Karpas-422 (cell line): ENCODE measurements around the gene ADD3. TPM values are rescaled to one million over a fixed set of nuclear protein-coding genes. Genes with fewer than 3 reads are reported as not detected.
A peak's percentile ranks its signal among the peaks of the same experiment; 100 is the strongest.

ENCODE experiments used
- DNase-seq: peaks from one replicate; pipeline ENCODE4 v3.0.0-alpha.2; 2015
- H2AFZ ChIP-seq: fragments of 200-600 bp; sonication (generic); 2 replicates; pipeline ENCODE4 v1.6.1; 2014; ENCODE audit warnings: antibody characterized with exemption, low read length, mixed read lengths
- H3K27ac ChIP-seq: fragments of 200-600 bp; sonication (generic); 2 replicates; pipeline ENCODE4 v1.5.1; 2014; ENCODE audit warnings: mild to moderate bottlenecking, low read length, moderate library complexity
- H3K27me3 ChIP-seq: fragments of 200-600 bp; sonication (generic); 2 replicates; pipeline ENCODE4 v1.6.1; 2014; ENCODE audit warnings: low read length, mixed read lengths
- H3K36me3 ChIP-seq: fragments of 200-600 bp; sonication (generic); 2 replicates; pipeline ENCODE4 v1.6.1; 2014; ENCODE audit warnings: low read length, mixed read lengths; ENCODE audit not compliant: insufficient read depth
- H3K4me1 ChIP-seq: fragments of 200-600 bp; sonication (generic); 2 replicates; pipeline ENCODE4 v1.6.1; 2014; ENCODE audit warnings: mild to moderate bottlenecking, low read length, mixed read lengths
- H3K4me2 ChIP-seq: fragments of 200-600 bp; sonication (generic); 2 replicates; pipeline ENCODE4 v1.6.1; 2014; ENCODE audit warnings: low read length, low read depth, mild to moderate bottlenecking; ENCODE audit not compliant: poor library complexity, severe bottlenecking
- H3K4me3 ChIP-seq: fragments of 200-600 bp; sonication (generic); 2 replicates; pipeline ENCODE4 v1.5.1; 2014; ENCODE audit warnings: mild to moderate bottlenecking, antibody characterized with exemption, low read length, mixed read lengths
- H3K79me2 ChIP-seq: fragments of 200-600 bp; sonication (generic); 2 replicates; pipeline ENCODE4 v1.6.1; 2014; ENCODE audit warnings: mild to moderate bottlenecking, low read length, mixed read lengths
- H3K9ac ChIP-seq: fragments of 200-600 bp; sonication (generic); 2 replicates; pipeline ENCODE4 v1.6.0; 2014; ENCODE audit warnings: low read length
- H3K9me2 ChIP-seq: fragments of 200-600 bp; sonication (generic), shearing (Covaris generic); replicated peaks from 2 replicates; pipeline ENCODE4 v1.6.0; 2014; ENCODE audit warnings: mild to moderate bottlenecking, low read length, moderate library complexity; ENCODE audit not compliant: insufficient read depth
- H3K9me3 ChIP-seq: fragments of 300-700, 200-600 bp; sonication (generic); 2 replicates; pipeline ENCODE4 v1.6.1; 2014; ENCODE audit warnings: low read length, mixed read lengths
- H4K20me1 ChIP-seq: fragments of 200-600 bp; sonication (generic); 2 replicates; pipeline ENCODE4 v1.6.1; 2014; ENCODE audit warnings: mild to moderate bottlenecking, antibody characterized with exemption, low read length, low read depth; ENCODE audit not compliant: insufficient read depth
- total RNA-seq: library from RNA; depleted of rRNA; stranded (reverse); fragments of >200 nt; shearing (Covaris generic); gene quantifications from 2 replicates; pipeline ENCODE4 v1.2.3, GENCODE V29; 2014; ENCODE audit warnings: low replicate concordance

ADD3 gene
- total RNA-seq, 1 experiment from 2014 or later: 16.5 TPM

DNA sequence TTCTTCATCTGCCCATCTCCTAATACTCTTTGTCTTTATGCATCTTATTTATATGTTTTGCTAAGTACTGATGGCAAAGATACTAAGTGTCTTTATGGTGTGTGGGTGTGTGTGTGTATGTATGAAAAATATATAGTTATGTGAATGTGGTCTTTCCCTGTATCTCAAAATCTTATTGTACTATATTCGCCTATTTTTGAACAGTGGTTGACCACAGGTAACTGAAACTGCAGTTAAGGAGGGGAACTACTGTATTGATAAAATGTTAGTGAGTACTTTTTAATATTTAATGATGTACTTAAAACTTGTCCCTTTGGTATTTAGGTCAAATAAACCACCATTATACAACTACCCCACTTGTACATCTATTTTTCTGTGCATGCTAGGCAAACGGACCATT lies 85.9 kb downstream of the ADD3 start:
- Histone ChIP-seq H3K4me2 (no peak overlapping the region), H3K9ac (no peak overlapping the region), H3K79me2 (no peaks in the 10 kb centered on the region), H3K4me1 (no peaks in the 10 kb centered on the region), H3K4me3 (no peak overlapping the region), H2AFZ (no peak overlapping the region), H3K27ac (no peak overlapping the region), H3K36me3 (no peaks in the 10 kb centered on the region), H3K9me3 (no peaks in the 10 kb centered on the region), H3K27me3 (no peaks in the 10 kb centered on the region), H4K20me1 (0 out of 2 replicates have a peak, but pooled peaks cover 5% of the 10 kb centered on the region), H3K9me2 (no peaks in the 10 kb centered on the region)
- DNase-seq: no peak

DNA sequence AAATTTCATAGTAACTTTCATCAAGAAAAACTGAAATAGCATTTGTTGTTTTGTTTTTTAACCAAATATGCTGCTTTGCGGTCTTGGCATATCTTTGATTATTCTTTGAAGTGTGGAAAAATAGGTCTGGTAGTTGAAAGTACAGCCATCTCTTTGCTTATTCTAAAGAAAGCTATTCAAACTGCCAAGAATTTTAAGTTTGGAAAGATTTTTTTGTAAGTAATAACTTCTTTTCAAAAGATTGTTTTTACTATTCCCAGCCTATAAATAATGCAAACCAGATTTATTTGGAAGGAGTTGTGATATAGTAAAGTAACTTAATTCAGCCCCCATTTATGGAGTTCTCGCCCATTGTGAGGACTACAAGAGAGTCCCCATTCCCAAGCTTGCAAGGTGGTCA lies 87.0 kb downstream of the ADD3 start:
- Histone ChIP-seq H3K27ac (no peak overlapping the region), H3K9me3 (no peaks in the 10 kb centered on the region), H3K36me3 (no peaks in the 10 kb centered on the region), H4K20me1 (0 out of 2 replicates have a peak, but pooled peaks cover 5% of the 10 kb centered on the region), H3K4me2 (no peak overlapping the region), H3K9me2 (no peaks in the 10 kb centered on the region), H3K9ac (no peak overlapping the region), H3K79me2 (no peaks in the 10 kb centered on the region), H3K27me3 (no peaks in the 10 kb centered on the region), H3K4me3 (no peak overlapping the region), H2AFZ (no peak overlapping the region), H3K4me1 (no peaks in the 10 kb centered on the region)
- peak; percentile 11 for DNase-seq

DNA sequence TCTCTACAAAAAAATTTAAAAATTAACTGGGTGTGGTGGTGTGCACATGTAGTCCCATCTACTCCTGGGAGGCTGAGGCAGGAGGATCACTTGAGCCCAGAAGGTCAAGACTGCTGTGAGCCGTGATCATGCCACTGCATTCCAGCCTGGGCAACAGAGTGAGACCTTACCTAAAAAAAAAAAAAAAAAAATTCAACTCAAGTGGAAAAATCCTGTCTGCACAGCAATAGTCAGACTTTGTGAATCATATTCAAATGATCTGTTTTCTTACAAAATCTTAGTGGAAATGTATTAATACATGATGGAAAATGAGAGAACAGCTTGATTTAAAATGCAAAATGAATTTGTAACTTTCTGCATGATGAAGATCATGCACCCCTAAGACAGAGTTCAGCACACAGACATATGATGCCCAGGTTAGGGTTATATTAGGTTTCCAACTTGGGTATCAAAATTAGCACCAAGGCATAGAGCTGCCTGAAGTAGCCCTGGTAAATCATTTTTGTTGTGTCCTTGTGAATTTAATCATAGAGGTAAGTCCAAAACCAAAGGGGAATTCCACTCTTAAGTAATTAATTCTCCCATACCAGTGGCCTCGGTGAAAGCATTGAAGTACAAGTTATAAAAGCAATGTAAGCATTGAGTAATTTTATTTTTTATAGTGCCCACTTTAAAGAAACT lies 93.8 kb downstream of the ADD3 start:
- DNase-seq: no peak
- no peaks in the 10 kb centered on the region for H3K79me2 ChIP-seq
- no peaks in the 10 kb centered on the region for H3K36me3 ChIP-seq
- no peaks in the 10 kb centered on the region for H3K9me3 ChIP-seq
- H2AFZ ChIP-seq: no peak overlapping the region
- H3K9me2 ChIP-seq: no peaks in the 10 kb centered on the region
- no peak overlapping the region for H3K4me3 ChIP-seq
- H3K27me3 ChIP-seq: no peaks in the 10 kb centered on the region
- H3K4me1 ChIP-seq: peaks cover 4% of the 10 kb centered on the region; the same call in 1 of the 2 replicates
- H3K27ac ChIP-seq: no peak overlapping the region
- no peak overlapping the region for H3K9ac ChIP-seq
- 0 out of 2 replicates have a peak, but pooled peaks cover 4% of the 10 kb centered on the region for H4K20me1 ChIP-seq
- no peak overlapping the region for H3K4me2 ChIP-seq

DNA sequence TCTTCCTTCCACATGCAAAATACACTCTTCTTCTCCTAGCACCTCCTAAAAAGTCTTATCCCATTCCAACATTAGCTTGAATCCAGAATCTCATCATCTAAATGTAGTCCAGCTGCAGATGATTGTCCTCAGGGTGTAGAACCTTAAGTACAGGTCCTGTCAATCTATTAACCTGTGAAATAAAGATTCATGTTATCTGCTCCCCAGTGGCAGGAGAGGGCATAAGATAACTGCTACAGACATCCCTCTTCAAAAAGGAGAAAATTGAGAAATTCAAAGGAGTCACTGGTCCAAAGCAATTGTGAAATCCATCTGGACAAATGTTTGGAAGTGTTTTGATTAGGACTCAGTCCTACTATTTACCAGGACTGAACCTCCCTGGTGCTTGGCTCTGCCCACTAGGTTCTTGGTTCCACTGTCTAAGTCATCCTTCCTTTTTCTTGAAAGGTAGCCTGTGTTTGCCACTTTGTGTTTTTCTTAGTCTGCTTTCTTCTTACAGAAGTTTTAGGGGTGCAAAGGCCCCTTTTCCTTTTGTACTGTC lies 96.2 kb downstream of the ADD3 start:
- Histone ChIP-seq H3K9me3 (no peaks in the 10 kb centered on the region), H3K9ac (no peak overlapping the region), H3K9me2 (no peaks in the 10 kb centered on the region), H3K27me3 (no peaks in the 10 kb centered on the region), H3K27ac (no peak overlapping the region), H3K4me3 (no peak overlapping the region), H3K4me1 (peaks cover 4% of the 10 kb centered on the region; the same call in 1 of the 2 replicates), H3K36me3 (no peaks in the 10 kb centered on the region), H4K20me1 (no peaks in the 10 kb centered on the region), H3K4me2 (no peak overlapping the region), H2AFZ (no peak overlapping the region), H3K79me2 (no peaks in the 10 kb centered on the region)
- no peak for DNase-seq

DNA sequence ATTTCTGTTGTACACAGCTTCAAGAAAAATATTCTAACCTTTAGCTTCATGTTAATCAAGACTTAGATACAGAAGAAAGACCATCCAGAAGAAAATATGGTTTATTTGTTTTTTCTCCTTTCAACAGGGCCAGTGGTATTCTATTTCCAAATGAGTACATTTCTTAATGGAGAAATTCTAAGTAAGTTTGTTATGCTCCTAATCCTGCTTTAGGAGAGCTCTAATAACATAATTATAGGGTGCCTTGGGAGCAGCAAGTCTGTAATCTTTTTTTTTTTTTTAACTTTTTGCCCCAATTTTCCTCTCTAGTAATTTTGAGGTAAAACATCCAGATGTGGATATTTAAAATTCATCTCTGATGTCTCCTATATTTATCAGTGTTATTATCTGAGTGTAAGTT lies 98.1 kb downstream of the ADD3 start:
- Histone ChIP-seq H3K4me1 (peaks cover 4% of the 10 kb centered on the region; the same call in 1 of the 2 replicates), H3K4me2 (no peak overlapping the region), H3K4me3 (no peak overlapping the region), H3K9me2 (no peaks in the 10 kb centered on the region), H3K27me3 (no peaks in the 10 kb centered on the region), H3K9ac (no peak overlapping the region), H2AFZ (no peak overlapping the region), H3K27ac (no peak overlapping the region), H4K20me1 (no peaks in the 10 kb centered on the region), H3K79me2 (no peaks in the 10 kb centered on the region), H3K36me3 (no peaks in the 10 kb centered on the region), H3K9me3 (no peaks in the 10 kb centered on the region)
- no peak for DNase-seq

DNA sequence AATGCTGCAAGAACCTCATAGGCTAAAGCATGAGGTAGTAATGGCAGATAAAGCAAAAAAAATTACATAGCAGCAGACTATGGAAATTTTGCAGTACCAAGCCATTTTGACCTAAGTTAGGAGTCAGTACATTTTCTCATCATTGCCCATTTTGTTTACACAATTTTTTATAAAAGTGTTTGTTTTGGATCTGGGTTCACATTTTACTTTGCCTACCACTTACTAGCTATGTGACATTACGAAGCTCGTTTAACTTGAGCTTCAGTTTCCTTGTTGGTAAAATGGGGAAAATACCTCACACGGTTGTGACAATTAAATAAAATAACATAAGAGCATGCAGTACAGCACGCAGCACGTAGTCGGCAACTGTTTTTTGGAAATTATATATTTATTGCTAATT lies 99.6 kb downstream of the ADD3 start:
- Histone ChIP-seq H3K9me2 (no peaks in the 10 kb centered on the region), H3K27me3 (no peaks in the 10 kb centered on the region), H4K20me1 (no peaks in the 10 kb centered on the region), H3K36me3 (no peaks in the 10 kb centered on the region), H3K4me3 (no peak overlapping the region), H3K27ac (no peak overlapping the region), H3K79me2 (no peaks in the 10 kb centered on the region), H3K4me1 (peaks cover 4% of the 10 kb centered on the region; the same call in 1 of the 2 replicates), H3K4me2 (no peak overlapping the region), H2AFZ (no peak overlapping the region), H3K9me3 (no peaks in the 10 kb centered on the region), H3K9ac (no peak overlapping the region)
- no peak for DNase-seq

DNA sequence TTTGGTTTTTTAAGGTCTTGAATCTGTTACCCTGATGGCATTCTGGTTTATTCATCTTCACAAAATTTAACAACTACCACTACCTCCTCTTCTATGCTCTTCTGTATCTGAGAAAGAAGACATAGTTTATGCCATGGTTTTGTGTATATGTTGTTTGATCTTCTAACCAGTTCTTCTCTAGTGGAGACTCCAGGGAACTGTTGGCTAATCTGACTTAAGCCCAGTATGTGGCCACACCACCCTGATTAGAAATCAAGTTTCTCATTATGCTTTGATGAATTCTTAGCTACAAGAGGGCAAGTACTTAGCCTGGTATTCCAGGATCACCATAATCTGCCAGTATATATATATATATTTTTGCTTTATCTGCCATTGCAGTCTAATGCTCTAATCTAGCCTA lies 100.1 kb downstream of the ADD3 start:
- Histone ChIP-seq H2AFZ (no peak overlapping the region), H3K9ac (no peak overlapping the region), H3K79me2 (no peaks in the 10 kb centered on the region), H3K4me3 (no peak overlapping the region), H3K36me3 (no peaks in the 10 kb centered on the region), H3K27me3 (no peaks in the 10 kb centered on the region), H3K9me2 (no peaks in the 10 kb centered on the region), H3K4me1 (peaks cover 4% of the 10 kb centered on the region; the same call in 1 of the 2 replicates), H3K4me2 (no peak overlapping the region), H3K9me3 (no peaks in the 10 kb centered on the region), H4K20me1 (no peaks in the 10 kb centered on the region), H3K27ac (no peak overlapping the region)
- DNase-seq: no peak

DNA sequence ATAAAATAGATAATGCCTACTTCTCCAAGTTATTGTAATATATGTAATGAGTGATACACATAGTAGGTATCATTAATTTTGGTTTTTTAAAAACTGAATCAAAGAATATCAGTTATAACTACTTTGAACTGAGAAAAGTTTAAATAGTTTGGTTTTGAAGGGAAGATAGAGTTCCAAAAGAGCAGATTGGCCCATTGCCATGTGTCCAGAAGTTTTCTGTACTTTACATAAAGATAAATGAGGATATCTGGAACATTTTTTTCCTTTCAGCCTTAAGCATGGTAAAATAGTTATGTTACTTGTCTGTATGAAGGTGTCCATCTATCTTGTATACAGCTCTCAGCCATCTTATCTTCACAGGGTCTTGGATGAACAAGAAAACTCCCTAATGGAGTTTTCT lies 101.7 kb downstream of the ADD3 start:
- H3K4me1 ChIP-seq: peaks cover 2% of the 10 kb centered on the region; the same call in 1 of the 2 replicates
- H4K20me1 ChIP-seq: no peaks in the 10 kb centered on the region
- DNase-seq: no peak
- H3K27ac ChIP-seq: no peak overlapping the region
- H3K36me3 ChIP-seq: no peaks in the 10 kb centered on the region
- H3K4me3 ChIP-seq: no peak overlapping the region
- H3K79me2 ChIP-seq: no peaks in the 10 kb centered on the region
- no peaks in the 10 kb centered on the region for H3K9me3 ChIP-seq
- H3K9me2 ChIP-seq: no peaks in the 10 kb centered on the region
- no peaks in the 10 kb centered on the region for H3K27me3 ChIP-seq
- H3K4me2 ChIP-seq: no peak overlapping the region
- H3K9ac ChIP-seq: no peak overlapping the region
- H2AFZ ChIP-seq: no peak overlapping the region
